ENCODE measurements around the gene C17orf78.
"Not testable (repeated sequence)": the region's sequence is repeated elsewhere in the genome, so short reads cannot be mapped to it uniquely, and the experiment has no call there.

C17orf78 gene

GRCh38 chr17:37340804-37341203 lies 35.0 kb upstream of the C17orf78 start:
- H3K4ac ChIP-seq (ENCODE audit: low read depth in 1 of 2, low read length in 2 of 2): no peak overlapping the region
- H3K14ac ChIP-seq (ENCODE audit: low read length in 2 of 2): no peak overlapping the region
- H3K27me3 ChIP-seq (ENCODE audit: control insufficient read depth in 1 of 2, insufficient read depth in 1 of 2, low read length in 2 of 2): no peaks in the 10 kb centered on the region
- no CpG with 5 or more reads among the region's 2 CpGs for WGBS
- no peaks in the 10 kb centered on the region for H3K4me1 ChIP-seq (ENCODE audit: control insufficient read depth, insufficient read depth, low read depth, low read length)
- H4K91ac ChIP-seq (ENCODE audit: low read length): no peak overlapping the region
- no peak overlapping the region for H2AK5ac ChIP-seq (ENCODE audit: low read length, severe bottlenecking)
- H2BK5ac ChIP-seq (ENCODE audit: low read depth, low read length, poor library complexity, severe bottlenecking): no peak overlapping the region
- H3K27ac ChIP-seq (ENCODE audit: low read length, poor library complexity, severe bottlenecking): no peak overlapping the region
- no peak overlapping the region for H3K18ac ChIP-seq (ENCODE audit: low read depth in 1 of 2, low read length in 2 of 2)
- no peak overlapping the region for H3K9ac ChIP-seq (ENCODE audit: low read length)
- no peak overlapping the region for H4K8ac ChIP-seq (ENCODE audit: low read length)
- no peak overlapping the region for H3K4me2 ChIP-seq (ENCODE audit: low read length, poor library complexity, severe bottlenecking)
- H2AFZ ChIP-seq (ENCODE audit: low read depth, low read length): no peak overlapping the region
- H2BK15ac ChIP-seq (ENCODE audit: low read depth, poor library complexity, severe bottlenecking): no peak overlapping the region
- no peak overlapping the region for H2BK12ac ChIP-seq (ENCODE audit: low read length in 2 of 2)
- H3K79me1 ChIP-seq (replicated peaks; ENCODE audit: low read length, poor library complexity, severe bottlenecking): peaks cover 23% of the 10 kb centered on the region
- H3K36me3 ChIP-seq (ENCODE audit: control insufficient read depth in 1 of 2, insufficient read depth in 2 of 2, low read depth in 1 of 2, low read length in 2 of 2): peaks cover 8 to 27% of the 10 kb centered on the region in 2 experiments
- no peak overlapping the region for H3K4me3 ChIP-seq (ENCODE audit: insufficient read depth in 1 of 2, low read depth in 1 of 2, low read length in 2 of 2)
- no peak for DNase-seq
- H3K23ac ChIP-seq (ENCODE audit: low read length in 2 of 2): no peak overlapping the region
- H2BK120ac ChIP-seq (ENCODE audit: low read depth, low read length): no peak overlapping the region
- H3K9me3 ChIP-seq (ENCODE audit: control insufficient read depth, low read length): no peaks in the 10 kb centered on the region

- no peak overlapping the region for H2BK120ac ChIP-seq (ENCODE audit: low read depth, low read length)
- H2BK12ac ChIP-seq (ENCODE audit: low read length in 2 of 2): no peak overlapping the region
- no peak overlapping the region for H4K91ac ChIP-seq (ENCODE audit: low read length)
- H3K4ac ChIP-seq (ENCODE audit: low read depth in 1 of 2, low read length in 2 of 2): no peak overlapping the region
- no peak for DNase-seq
- H3K27ac ChIP-seq (ENCODE audit: low read length, poor library complexity, severe bottlenecking): no peak overlapping the region
- H3K9ac ChIP-seq (ENCODE audit: low read length): no peak overlapping the region
- H3K4me2 ChIP-seq (ENCODE audit: low read length, poor library complexity, severe bottlenecking): no peak overlapping the region
- H3K14ac ChIP-seq (ENCODE audit: low read length in 2 of 2): no peak overlapping the region
- H3K23ac ChIP-seq (ENCODE audit: low read length in 2 of 2): no peak overlapping the region
- H3K4me1 ChIP-seq (ENCODE audit: control insufficient read depth, insufficient read depth, low read depth, low read length): no peaks in the 10 kb centered on the region
- peaks cover 21% of the 10 kb centered on the region for H3K79me1 ChIP-seq (replicated peaks; ENCODE audit: low read length, poor library complexity, severe bottlenecking)
- no peak overlapping the region for H2AFZ ChIP-seq (ENCODE audit: low read depth, low read length)
- H2AK5ac ChIP-seq (ENCODE audit: low read length, severe bottlenecking): no peak overlapping the region
- H3K9me3 ChIP-seq (ENCODE audit: control insufficient read depth, low read length): no peaks in the 10 kb centered on the region
- no peak overlapping the region for H2BK5ac ChIP-seq (ENCODE audit: low read depth, low read length, poor library complexity, severe bottlenecking)
- WGBS: 100% methylated on average over 1 of the region's 2 CpGs
- H3K18ac ChIP-seq (ENCODE audit: low read depth in 1 of 2, low read length in 2 of 2): no peak overlapping the region
- no peak overlapping the region for H2BK15ac ChIP-seq (ENCODE audit: low read depth, poor library complexity, severe bottlenecking)
- peaks cover 7 to 14% of the 10 kb centered on the region in 2 experiments for H3K36me3 ChIP-seq (ENCODE audit: control insufficient read depth in 1 of 2, insufficient read depth in 2 of 2, low read depth in 1 of 2, low read length in 2 of 2)
- no peak overlapping the region for H4K8ac ChIP-seq (ENCODE audit: low read length)
- no peaks in the 10 kb centered on the region for H3K27me3 ChIP-seq (ENCODE audit: control insufficient read depth in 1 of 2, insufficient read depth in 1 of 2, low read length in 2 of 2)
- no peak overlapping the region for H3K4me3 ChIP-seq (ENCODE audit: insufficient read depth in 1 of 2, low read depth in 1 of 2, low read length in 2 of 2)
These were observed 33.2 kb upstream of the C17orf78 start for GRCh38 chr17:37342589-37342988.

GRCh38 chr17:37344519-37344918 lies 31.3 kb upstream of the C17orf78 start:
- Histone ChIP-seq H4K8ac (ENCODE audit: low read length) (no peak overlapping the region), H3K27ac (ENCODE audit: low read length, poor library complexity, severe bottlenecking) (no peak overlapping the region), H2BK12ac (ENCODE audit: low read length in 2 of 2) (no peak overlapping the region), H2BK120ac (ENCODE audit: low read depth, low read length) (no peak overlapping the region), H3K4me3 (ENCODE audit: insufficient read depth in 1 of 2, low read depth in 1 of 2, low read length in 2 of 2) (no peak overlapping the region), H3K14ac (ENCODE audit: low read length in 2 of 2) (no peak overlapping the region), H3K4ac (ENCODE audit: low read depth in 1 of 2, low read length in 2 of 2) (no peak overlapping the region), H3K27me3 (ENCODE audit: control insufficient read depth in 1 of 2, insufficient read depth in 1 of 2, low read length in 2 of 2) (no peaks in the 10 kb centered on the region), H2AFZ (ENCODE audit: low read depth, low read length) (no peak overlapping the region), H3K9ac (ENCODE audit: low read length) (no peak overlapping the region), H2AK5ac (ENCODE audit: low read length, severe bottlenecking) (no peak overlapping the region), H3K4me1 (ENCODE audit: control insufficient read depth, insufficient read depth, low read depth, low read length) (no peaks in the 10 kb centered on the region), H4K91ac (ENCODE audit: low read length) (no peak overlapping the region), H3K36me3 (ENCODE audit: control insufficient read depth in 1 of 2, insufficient read depth in 2 of 2, low read depth in 1 of 2, low read length in 2 of 2) (peaks cover 6 to 8% of the 10 kb centered on the region in 2 experiments), H3K9me3 (ENCODE audit: control insufficient read depth, low read length) (no peaks in the 10 kb centered on the region), H2BK15ac (ENCODE audit: low read depth, poor library complexity, severe bottlenecking) (no peak overlapping the region), H3K23ac (ENCODE audit: low read length in 2 of 2) (no peak overlapping the region), H3K4me2 (ENCODE audit: low read length, poor library complexity, severe bottlenecking) (no peak overlapping the region), H3K18ac (ENCODE audit: low read depth in 1 of 2, low read length in 2 of 2) (no peak overlapping the region), H3K79me1 (replicated peaks; ENCODE audit: low read length, poor library complexity, severe bottlenecking) (peaks cover 23% of the 10 kb centered on the region), H2BK5ac (ENCODE audit: low read depth, low read length, poor library complexity, severe bottlenecking) (no peak overlapping the region)
- DNase-seq: no peak
- whole genome bisulfite sequencing: 93% methylated on average over 2 of the region's 4 CpGs

GRCh38 chr17:37346863-37347402 lies 28.9 kb upstream of the C17orf78 start:
- H3K4me2 ChIP-seq (ENCODE audit: low read length, poor library complexity, severe bottlenecking); H2BK5ac ChIP-seq (ENCODE audit: low read depth, low read length, poor library complexity, severe bottlenecking); H2AFZ ChIP-seq (ENCODE audit: low read depth, low read length); H4K91ac ChIP-seq (ENCODE audit: low read length); DNase-seq; H2AK5ac ChIP-seq (ENCODE audit: low read length, severe bottlenecking); H3K23ac ChIP-seq (ENCODE audit: low read length in 2 of 2); H2BK12ac ChIP-seq (ENCODE audit: low read length in 2 of 2); H2BK120ac ChIP-seq (ENCODE audit: low read depth, low read length); H4K8ac ChIP-seq (ENCODE audit: low read length); H3K4ac ChIP-seq (ENCODE audit: low read depth in 1 of 2, low read length in 2 of 2); H3K9ac ChIP-seq (ENCODE audit: low read length); H2BK15ac ChIP-seq (ENCODE audit: low read depth, poor library complexity, severe bottlenecking); H3K9me3 ChIP-seq (ENCODE audit: control insufficient read depth, low read length); H3K18ac ChIP-seq (ENCODE audit: low read depth in 1 of 2, low read length in 2 of 2); H3K14ac ChIP-seq (ENCODE audit: low read length in 2 of 2); H3K36me3 ChIP-seq (ENCODE audit: control insufficient read depth in 1 of 2, insufficient read depth in 2 of 2, low read depth in 1 of 2, low read length in 2 of 2); H3K27ac ChIP-seq (ENCODE audit: low read length, poor library complexity, severe bottlenecking); H3K27me3 ChIP-seq (ENCODE audit: control insufficient read depth in 1 of 2, insufficient read depth in 1 of 2, low read length in 2 of 2); H3K4me1 ChIP-seq (ENCODE audit: control insufficient read depth, insufficient read depth, low read depth, low read length); H3K4me3 ChIP-seq (ENCODE audit: insufficient read depth in 1 of 2, low read depth in 1 of 2, low read length in 2 of 2): not testable (repeated sequence)
- 98% methylated on average over 8 of the region's 8 CpGs for WGBS
- H3K79me1 ChIP-seq (replicated peaks; ENCODE audit: low read length, poor library complexity, severe bottlenecking): peaks cover 18% of the 10 kb centered on the region

Data from mesenchymal stem cell (in vitro differentiated cells and primary cell).